ENCODE results near the gene LDB2.

Gene LDB2

DNA sequence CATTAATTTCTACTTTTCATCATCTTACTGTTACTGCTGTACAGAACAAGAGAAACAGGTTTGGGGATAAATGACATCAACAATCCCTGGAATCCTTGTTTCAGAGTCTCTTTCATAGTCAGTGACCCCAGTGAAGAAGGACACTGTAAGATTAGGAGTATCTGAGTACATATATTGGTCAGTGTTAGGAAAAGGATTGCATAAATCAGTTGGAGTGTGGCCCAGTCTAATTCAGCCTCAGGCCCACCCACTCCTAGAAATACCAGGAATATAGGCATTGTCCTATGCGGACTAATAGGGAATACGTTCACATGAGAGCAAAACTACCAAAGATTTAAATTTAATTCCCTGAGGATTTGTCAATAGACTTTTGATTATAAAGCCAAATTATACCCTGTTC lies 237.8 kb downstream of the LDB2 start:
- TF ChIP-seq, protein P1, sequence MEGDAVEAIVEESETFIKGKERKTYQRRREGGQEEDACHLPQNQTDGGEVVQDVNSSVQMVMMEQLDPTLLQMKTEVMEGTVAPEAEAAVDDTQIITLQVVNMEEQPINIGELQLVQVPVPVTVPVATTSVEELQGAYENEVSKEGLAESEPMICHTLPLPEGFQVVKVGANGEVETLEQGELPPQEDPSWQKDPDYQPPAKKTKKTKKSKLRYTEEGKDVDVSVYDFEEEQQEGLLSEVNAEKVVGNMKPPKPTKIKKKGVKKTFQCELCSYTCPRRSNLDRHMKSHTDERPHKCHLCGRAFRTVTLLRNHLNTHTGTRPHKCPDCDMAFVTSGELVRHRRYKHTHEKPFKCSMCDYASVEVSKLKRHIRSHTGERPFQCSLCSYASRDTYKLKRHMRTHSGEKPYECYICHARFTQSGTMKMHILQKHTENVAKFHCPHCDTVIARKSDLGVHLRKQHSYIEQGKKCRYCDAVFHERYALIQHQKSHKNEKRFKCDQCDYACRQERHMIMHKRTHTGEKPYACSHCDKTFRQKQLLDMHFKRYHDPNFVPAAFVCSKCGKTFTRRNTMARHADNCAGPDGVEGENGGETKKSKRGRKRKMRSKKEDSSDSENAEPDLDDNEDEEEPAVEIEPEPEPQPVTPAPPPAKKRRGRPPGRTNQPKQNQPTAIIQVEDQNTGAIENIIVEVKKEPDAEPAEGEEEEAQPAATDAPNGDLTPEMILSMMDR (IDR thresholded peaks at IDR 0.05; ENCODE audit: extremely low read depth, missing control alignments): no peak
- DNase-seq (ENCODE audit: low spot score): no peak

DNA sequence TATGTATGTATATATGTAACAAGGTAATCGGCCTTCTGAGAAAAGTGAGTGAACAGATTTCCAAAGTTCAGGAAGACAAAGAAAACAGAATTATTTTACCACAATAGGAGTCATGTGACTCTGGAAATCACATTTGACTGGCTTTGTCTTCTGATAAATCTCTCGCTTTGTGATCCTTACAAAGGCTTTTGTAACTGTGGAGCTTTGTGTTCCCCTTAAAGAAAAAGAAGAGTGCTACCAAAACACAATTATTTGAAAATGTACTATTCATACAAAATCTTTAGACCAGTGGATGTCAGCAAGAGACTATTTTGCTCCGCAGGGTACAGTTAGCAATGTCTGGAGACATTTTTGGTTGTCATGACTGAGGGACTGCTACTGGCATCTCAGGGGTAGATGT lies 238.8 kb downstream of the LDB2 start:
- no peak for DNase-seq (ENCODE audit: low spot score)
- TF ChIP-seq, protein P1 (IDR thresholded peaks at IDR 0.05; ENCODE audit: extremely low read depth, missing control alignments): no peak

DNA sequence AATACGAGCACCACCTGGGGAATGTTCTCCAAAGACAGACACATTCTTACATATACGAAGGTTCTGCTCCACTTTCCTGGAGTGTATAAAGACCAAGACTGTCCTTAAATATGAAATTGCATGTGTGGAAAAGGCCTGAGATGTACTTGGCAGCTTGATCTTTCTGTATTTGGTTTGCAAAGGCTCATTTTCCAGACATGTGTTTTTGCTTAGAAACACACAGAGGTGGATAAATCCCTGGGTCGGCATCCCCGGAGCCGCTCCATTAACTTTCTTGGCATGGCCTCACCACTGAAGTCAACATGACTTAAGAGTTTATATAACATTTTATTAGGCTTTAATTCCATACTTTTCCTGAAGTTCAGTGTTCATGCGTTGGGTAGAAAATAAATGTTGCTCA lies 239.4 kb downstream of the LDB2 start:
- TF ChIP-seq, protein P1 (IDR thresholded peaks at IDR 0.05; ENCODE audit: extremely low read depth, missing control alignments): no peak
- DNase-seq (ENCODE audit: low spot score): no peak

DNA sequence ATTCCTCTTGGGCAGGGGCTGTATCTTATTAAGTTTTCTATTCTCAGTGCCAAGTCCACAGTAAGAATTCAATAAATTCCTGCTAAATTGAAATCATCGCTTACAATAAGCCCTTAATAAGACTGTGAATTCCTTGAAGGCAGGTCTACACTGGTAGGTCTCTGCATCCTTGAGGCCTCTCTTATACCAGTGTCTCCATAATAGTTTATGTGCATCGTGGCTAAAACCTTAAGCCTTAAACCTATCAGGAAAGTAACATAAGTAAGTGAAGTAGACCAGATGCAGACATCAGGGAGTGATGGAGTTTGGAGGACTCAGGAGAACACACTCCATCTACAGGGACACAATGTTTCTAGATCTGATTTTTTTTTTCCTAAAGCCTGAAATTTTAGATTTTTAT lies 240.3 kb downstream of the LDB2 start:
- TF ChIP-seq, protein P1 (IDR thresholded peaks at IDR 0.05; ENCODE audit: extremely low read depth, missing control alignments): no peak
- DNase-seq (ENCODE audit: low spot score): no peak

DNA sequence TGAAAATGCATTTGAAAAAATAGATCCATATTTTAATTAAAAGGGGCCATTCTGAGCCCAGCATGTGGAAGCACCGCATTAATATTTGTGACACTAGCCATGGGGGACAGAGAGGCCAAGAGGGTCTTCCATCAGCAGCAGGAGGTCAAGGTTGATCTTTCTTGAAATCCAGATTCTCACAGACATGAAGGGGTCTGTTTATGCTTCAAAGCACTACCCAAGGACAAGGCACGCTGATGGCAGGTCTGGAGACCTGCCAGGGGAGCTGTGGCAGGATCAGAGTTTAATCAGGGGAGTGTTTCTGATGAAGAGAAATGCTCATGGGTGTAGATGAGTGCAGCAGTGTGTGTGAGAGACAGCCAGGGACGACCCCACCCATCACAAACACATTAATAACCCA lies 243.3 kb downstream of the LDB2 start:
- TF ChIP-seq, protein P1 (IDR thresholded peaks at IDR 0.05; ENCODE audit: extremely low read depth, missing control alignments): no peak
- DNase-seq (ENCODE audit: low spot score): no peak

DNA sequence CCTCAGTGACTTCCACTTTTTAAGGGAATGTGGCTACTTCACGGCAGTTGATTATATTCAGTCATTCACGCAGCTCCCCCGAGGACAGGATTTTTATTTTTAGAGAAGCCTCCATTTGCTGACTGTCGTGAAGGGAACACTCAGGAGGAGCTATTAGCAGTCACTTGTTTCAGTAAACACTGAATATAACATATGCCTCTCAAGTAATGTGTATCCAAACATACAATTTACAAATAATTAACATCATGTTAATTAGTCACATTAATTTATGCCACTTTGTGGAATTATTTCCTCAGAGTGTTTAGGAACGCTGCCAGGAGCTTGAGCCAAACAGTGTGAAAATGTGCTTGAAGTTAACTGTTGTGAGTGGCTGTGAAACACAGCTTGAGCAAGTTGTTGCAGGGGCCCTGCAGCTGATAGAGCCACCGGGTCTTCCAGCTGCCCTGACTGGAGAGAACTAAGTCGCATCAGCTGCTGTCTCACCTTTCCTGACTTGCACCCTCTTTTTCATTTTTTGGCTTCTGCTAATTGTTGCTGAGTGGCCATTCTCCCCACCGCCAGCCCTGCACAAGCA lies 245.6 kb downstream of the LDB2 start:
- TF ChIP-seq, protein P1 (IDR thresholded peaks at IDR 0.05; ENCODE audit: extremely low read depth, missing control alignments): no peak
- no peak for DNase-seq (ENCODE audit: low spot score)

DNA sequence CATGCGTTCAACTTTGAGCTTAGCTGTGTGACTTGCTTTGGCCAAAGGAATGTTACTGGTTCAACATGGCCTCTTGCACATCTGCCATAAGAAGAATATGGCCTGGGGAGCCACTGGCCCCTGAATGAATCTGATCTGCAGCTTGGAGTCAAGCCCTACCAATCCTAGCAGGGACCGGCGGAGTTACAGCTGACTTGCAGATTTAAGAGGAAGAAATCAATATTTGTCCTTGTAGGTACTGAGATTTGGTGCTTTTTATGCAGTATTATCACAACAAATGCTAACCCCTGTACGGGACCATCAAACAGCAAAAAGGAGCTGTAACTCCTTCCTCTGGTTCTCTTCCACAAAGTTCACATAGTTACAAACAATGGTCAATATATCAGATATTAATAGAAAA lies 252.0 kb downstream of the LDB2 start:
- TF ChIP-seq, protein P1 (IDR thresholded peaks at IDR 0.05; ENCODE audit: extremely low read depth, missing control alignments): no peak
- no peak for DNase-seq (ENCODE audit: low spot score)

Data from GM20000 (cell line).